ENCODE data around the gene TAS1R3.

- TF ChIP-seq POLR2A (IDR thresholded peaks at IDR 0.05; ENCODE audit: low read length) = no peak
- no peak for TF ChIP-seq GATA1 (IDR thresholded peaks at IDR 0.05; ENCODE audit: low read depth, low read length)
These were observed 46.6 kb upstream of the TAS1R3 start for GRCh38 chr1:1284221-1285101.

Data from erythroblast (primary cell).